Measurements from ENCODE around the gene TTC38. TPM values are rescaled to one million over a fixed set of nuclear protein-coding genes. Genes with fewer than 3 reads are reported as not detected.
A peak's percentile ranks its signal among the peaks of the same experiment; 100 is the strongest.

TTC38 gene
- total and polyA plus RNA-seq, 12 donors = 24.0 to 111 (median 39.7) TPM

- WGBS, 4 donors = 93 to 95% (median 93%) methylated on average over 18 to 23 of the region's 23 CpGs
- intact Hi-C loops (cut with DNase I) = loop anchor here in 1 of 2 donors (10.0 kb wide), 1 partner anchor 156 kb away; no protein-coding TSS in a partner anchor
- no peaks in the 10 kb centered on the region for H3K9me3 ChIP-seq (replicated peaks in 1 of 3)
- peak in 1 of 7 donors; percentile 6 for DNase-seq
- peaks cover 0 to 45% of the 10 kb centered on the region in 2 donors for H3K36me3 ChIP-seq (replicated peaks in 1 of 2)
- H3K27ac ChIP-seq = no peak overlapping the region
- TF ChIP-seq CTCF (IDR thresholded peaks at IDR 0.05) (no peak), POLR2A (IDR thresholded peaks at IDR 0.05) (no peak)
- H3K27me3 ChIP-seq = no peaks in the 10 kb centered on the region
- peaks cover 6 to 7% of the 10 kb centered on the region in 2 donors for H3K4me1 ChIP-seq (replicated peaks in 1 of 2)
- H3K4me3 ChIP-seq = no peak overlapping the region
These were observed 23.3 kb downstream of the TTC38 start for GRCh38 chr22:46290843-46291785.

DNA sequence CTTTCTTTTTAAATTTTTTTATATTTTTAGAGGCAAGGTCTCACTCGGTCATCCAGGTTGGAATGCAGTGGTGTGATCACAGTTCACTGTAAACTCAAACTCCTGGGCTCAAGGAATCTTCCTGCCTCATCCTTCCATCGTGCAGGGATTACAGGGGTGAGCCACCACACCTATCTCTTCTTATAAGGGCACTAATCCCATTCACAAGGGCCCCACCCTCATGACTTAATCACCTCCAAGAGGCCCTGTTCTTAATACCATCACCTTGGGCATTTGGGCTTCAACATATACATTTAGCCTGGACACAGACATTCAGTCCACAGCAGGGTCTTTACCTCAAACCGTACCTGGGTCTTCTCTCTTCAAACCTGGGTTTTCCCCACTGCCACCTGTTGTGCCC lies 24.4 kb downstream of the TTC38 start:
- DNase-seq = no peak
- intact Hi-C loops (cut with DNase I) = loop anchor here in 1 of 2 donors (10.0 kb wide), 1 partner anchor 157 kb away; no protein-coding TSS in a partner anchor
- WGBS, 4 donors = 80 to 99% (median 95%) methylated on average over 3 of the region's 3 CpGs
- Histone ChIP-seq H3K27me3 (no peaks in the 10 kb centered on the region), H3K27ac (peak overlapping the region in 3 of 5 donors; percentile 22 to 74 (median 74)), H3K4me1 (replicated peaks in 1 of 2) (peaks cover 12 to 13% of the 10 kb centered on the region in 2 donors), H3K9me3 (replicated peaks in 1 of 3) (no peaks in the 10 kb centered on the region), H3K36me3 (replicated peaks in 1 of 2) (peaks cover 0 to 34% of the 10 kb centered on the region in 2 donors), H3K4me3 (no peak overlapping the region)
- TF ChIP-seq POLR2A (IDR thresholded peaks at IDR 0.05) (no peak), CTCF (IDR thresholded peaks at IDR 0.05) (no peak)

DNA sequence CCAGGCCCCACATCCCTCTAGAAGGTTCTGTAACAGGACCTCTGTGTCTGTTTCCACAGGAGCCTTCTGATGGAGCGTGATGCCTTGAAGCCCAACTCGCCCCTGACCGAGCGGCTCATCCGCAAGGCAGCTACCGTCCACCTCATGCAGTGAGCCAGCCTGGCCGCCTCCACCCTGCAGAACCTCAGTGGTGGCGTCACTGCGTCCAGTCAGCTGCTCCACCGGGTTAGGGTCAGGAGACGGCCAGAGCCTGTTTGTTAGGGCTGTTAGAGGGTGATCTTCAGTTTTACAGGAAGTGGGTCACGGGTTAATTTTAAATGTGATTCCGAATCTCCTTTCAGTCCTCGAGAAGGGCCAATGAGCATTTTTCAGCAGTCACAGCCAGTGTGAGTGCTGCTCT lies 24.9 kb downstream of the TTC38 start:
- intact Hi-C loops (cut with DNase I) = loop anchor here in 1 of 2 donors (10.0 kb wide), 1 partner anchor 158 kb away; no protein-coding TSS in a partner anchor
- Histone ChIP-seq H3K4me3 (no peak overlapping the region), H3K27me3 (no peaks in the 10 kb centered on the region), H3K9me3 (replicated peaks in 1 of 3) (no peaks in the 10 kb centered on the region), H3K4me1 (replicated peaks in 1 of 2) (peaks cover 15 to 17% of the 10 kb centered on the region in 2 donors), H3K36me3 (replicated peaks in 1 of 2) (peaks cover 0 to 29% of the 10 kb centered on the region in 2 donors), H3K27ac (peak overlapping the region in 3 of 5 donors; percentile 22 to 74 (median 74))
- 83 to 94% (median 91%) methylated on average over 9 to 14 of the region's 14 CpGs for WGBS, 4 donors
- TF ChIP-seq POLR2A (IDR thresholded peaks at IDR 0.05) (no peak), CTCF (IDR thresholded peaks at IDR 0.05) (no peak)
- DNase-seq = peak in 4 of 7 donors; percentile 41 to 61 (median 50)

DNA sequence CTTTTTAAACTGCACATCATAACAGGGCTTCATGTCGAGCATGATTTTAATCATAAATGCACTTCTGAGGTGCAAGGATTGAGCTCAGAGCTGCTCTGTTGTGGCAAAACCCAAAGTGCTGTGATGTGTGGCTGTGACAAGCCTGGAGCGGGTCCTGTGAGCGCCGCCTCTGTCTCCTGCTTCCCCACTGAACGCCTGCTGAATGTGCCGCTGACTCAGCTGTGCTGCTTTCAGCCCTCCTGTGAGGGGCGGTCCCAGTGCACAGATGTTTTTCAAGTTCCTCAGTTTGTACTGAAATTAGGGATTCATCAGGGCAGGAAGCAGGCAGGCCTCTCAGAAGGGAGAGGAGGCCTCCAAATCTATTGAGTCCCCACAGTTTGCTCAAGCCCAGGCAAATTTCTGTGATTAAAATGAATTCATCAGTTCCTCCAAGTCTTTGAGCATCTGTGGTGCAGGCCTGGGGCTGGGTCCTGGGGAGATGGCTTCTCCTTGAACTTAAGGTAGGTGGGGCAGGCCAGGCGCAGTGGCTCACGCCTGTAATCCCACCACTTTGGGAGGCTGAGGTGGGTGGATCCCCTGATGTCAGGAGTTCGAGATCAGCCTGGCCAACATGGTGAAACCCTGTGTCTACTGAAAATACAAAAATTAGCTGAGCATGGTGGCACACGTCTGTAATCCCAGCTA lies 25.9 kb downstream of the TTC38 start:
- DNase-seq = peak in 5 of 7 donors; percentile 52 to 73 (median 67)
- Histone ChIP-seq H3K36me3 (replicated peaks in 1 of 2) (peaks cover 0 to 29% of the 10 kb centered on the region in 2 donors), H3K9me3 (replicated peaks in 1 of 3) (no peaks in the 10 kb centered on the region), H3K27me3 (no peaks in the 10 kb centered on the region), H3K27ac (peak overlapping the region in 2 of 5 donors; percentile 74), H3K4me3 (no peak overlapping the region), H3K4me1 (replicated peaks in 1 of 2) (peaks cover 15 to 17% of the 10 kb centered on the region in 2 donors)
- intact Hi-C loops (cut with DNase I) = loop anchor here in 1 of 2 donors (10.0 kb wide), 1 partner anchor 159 kb away; no protein-coding TSS in a partner anchor
- WGBS, 4 donors = 78 to 87% (median 86%) methylated on average over 5 to 11 of the region's 11 CpGs
- no peak for TF ChIP-seq CTCF (IDR thresholded peaks at IDR 0.05)
- no peak for TF ChIP-seq POLR2A (IDR thresholded peaks at IDR 0.05)
